Neuron (in vitro differentiated cells): ENCODE data around the gene TSPAN31.
"Not testable (repeated sequence)": the region's sequence is repeated elsewhere in the genome, so short reads cannot be mapped to it uniquely, and the experiment has no call there.

ENCODE experiments used
- H2AFZ ChIP-seq: one replicate; pipeline ENCODE4 v1.6.1; 2013; ENCODE audit warnings: low read depth, mild to moderate bottlenecking, inconsistent platforms, low read length, moderate library complexity
- H3K27me3 ChIP-seq: one replicate; pipeline ENCODE4 v1.6.1; 2013; ENCODE audit warnings: low read length; ENCODE audit not compliant: insufficient read depth
- H3K36me3 ChIP-seq: one replicate; pipeline ENCODE4 v1.6.1; 2013; ENCODE audit warnings: low read length; ENCODE audit not compliant: insufficient read depth
- H3K4me1 ChIP-seq: one replicate; pipeline ENCODE4 v1.6.1; 2013; ENCODE audit warnings: low read length; ENCODE audit not compliant: insufficient read depth
- H3K4me3 ChIP-seq: 2 replicates; pipeline ENCODE4 v1.5.1; 2013; ENCODE audit warnings: mild to moderate bottlenecking, low read length, moderate library complexity
- H3K9me3 ChIP-seq: one replicate; pipeline ENCODE4 v1.6.1; 2013; ENCODE audit warnings: low read length

Gene TSPAN31

GRCh38 chr12:57766464-57767304 is 21.8 kb downstream of the TSPAN31 start, which contains the start of gene CYP27B1:
TSS of gene CYP27B1 (minus strand) at chr12:57767078. CDS start at chr12:57767041, 37 bp downstream.
- no peaks in the 10 kb centered on the region for H3K27me3 ChIP-seq
- no peak within 1 kb of the TSS for H2AFZ ChIP-seq
- peaks cover 22% of the 10 kb centered on the region for H3K36me3 ChIP-seq
- no peak within 1 kb of the TSS for H3K4me3 ChIP-seq
- no peaks in the 10 kb centered on the region for H3K9me3 ChIP-seq
- H3K4me1 ChIP-seq = peaks cover 7% of the 10 kb centered on the region

- no peaks in the 10 kb centered on the region for H3K9me3 ChIP-seq
- peaks cover 7% of the 10 kb centered on the region for H3K4me1 ChIP-seq
- no peak overlapping the region for H3K4me3 ChIP-seq
- no peak overlapping the region for H2AFZ ChIP-seq
- no peaks in the 10 kb centered on the region for H3K27me3 ChIP-seq
- peaks cover 22% of the 10 kb centered on the region for H3K36me3 ChIP-seq
These were observed 22.5 kb downstream of the TSPAN31 start for GRCh38 chr12:57767305-57767698.

- H3K27me3 ChIP-seq = no peaks in the 10 kb centered on the region
- H2AFZ ChIP-seq = no peak overlapping the region
- peaks cover 9% of the 10 kb centered on the region for H3K4me1 ChIP-seq
- H3K36me3 ChIP-seq = peaks cover 20% of the 10 kb centered on the region
- no peaks in the 10 kb centered on the region for H3K9me3 ChIP-seq
- H3K4me3 ChIP-seq = no peak overlapping the region
These were observed 23.0 kb downstream of the TSPAN31 start for GRCh38 chr12:57767876-57768275.

- Histone ChIP-seq H3K4me3 (no peak overlapping the region), H2AFZ (no peak overlapping the region), H3K36me3 (peaks cover 20% of the 10 kb centered on the region), H3K4me1 (peaks cover 12% of the 10 kb centered on the region), H3K9me3 (no peaks in the 10 kb centered on the region), H3K27me3 (no peaks in the 10 kb centered on the region)
These were observed 24.8 kb downstream of the TSPAN31 start for GRCh38 chr12:57769594-57769993.

- Histone ChIP-seq H3K4me3 (peak overlapping the region; percentile 63), H3K36me3 (peaks cover 22% of the 10 kb centered on the region), H3K27me3 (no peaks in the 10 kb centered on the region), H3K4me1 (peaks cover 12% of the 10 kb centered on the region), H2AFZ (no peak overlapping the region), H3K9me3 (no peaks in the 10 kb centered on the region)
These were observed 25.9 kb downstream of the TSPAN31 start for GRCh38 chr12:57770734-57771133.

GRCh38 chr12:57771236-57771872 is 26.5 kb downstream of the TSPAN31 start:
- H3K27me3 ChIP-seq = no peaks in the 10 kb centered on the region
- H3K4me3 ChIP-seq = peak overlapping the region; percentile 63
- peaks cover 12% of the 10 kb centered on the region for H3K4me1 ChIP-seq
- H3K9me3 ChIP-seq = no peaks in the 10 kb centered on the region
- H2AFZ ChIP-seq = peak overlapping the region; percentile 28
- H3K36me3 ChIP-seq = peaks cover 22% of the 10 kb centered on the region

GRCh38 chr12:57771873-57772428 is 27.1 kb downstream of the TSPAN31 start, which contains the start of gene METTL1:
TSS of gene METTL1 (minus strand) at chr12:57772105. CDS start at chr12:57772083, 22 bp downstream.
- Histone ChIP-seq H3K27me3 (no peaks in the 10 kb centered on the region), H3K9me3 (no peaks in the 10 kb centered on the region), H3K4me3 (peak within 1 kb of the TSS; percentile 63), H3K4me1 (peaks cover 12% of the 10 kb centered on the region), H2AFZ (peak within 1 kb of the TSS; percentile 95), H3K36me3 (peaks cover 22% of the 10 kb centered on the region)

GRCh38 chr12:57772429-57773322 is 27.8 kb downstream of the TSPAN31 start, which contains the start of gene EEF1AKMT3:
TSS of gene EEF1AKMT3 (plus strand) at chr12:57772614. CDS start at chr12:57772725, 111 bp downstream.
- H3K4me3 ChIP-seq = peak within 1 kb of the TSS; percentile 63
- H3K36me3 ChIP-seq = peaks cover 22% of the 10 kb centered on the region
- no peaks in the 10 kb centered on the region for H3K9me3 ChIP-seq
- peaks cover 12% of the 10 kb centered on the region for H3K4me1 ChIP-seq
- no peaks in the 10 kb centered on the region for H3K27me3 ChIP-seq
- peak within 1 kb of the TSS; percentile 95 for H2AFZ ChIP-seq

GRCh38 chr12:57774634-57775033 is 29.8 kb downstream of the TSPAN31 start:
- not testable (repeated sequence) for H3K4me3 ChIP-seq, H3K27me3 ChIP-seq, H3K36me3 ChIP-seq, H2AFZ ChIP-seq, H3K9me3 ChIP-seq
- peaks cover 12% of the 10 kb centered on the region for H3K4me1 ChIP-seq

- H3K9me3 ChIP-seq = no peaks in the 10 kb centered on the region
- H3K4me1 ChIP-seq = peaks cover 12% of the 10 kb centered on the region
- H2AFZ ChIP-seq = no peak overlapping the region
- peaks cover 8% of the 10 kb centered on the region for H3K36me3 ChIP-seq
- no peak overlapping the region for H3K4me3 ChIP-seq
- no peaks in the 10 kb centered on the region for H3K27me3 ChIP-seq
These were observed 30.2 kb downstream of the TSPAN31 start for GRCh38 chr12:57775044-57775443.

GRCh38 chr12:57775563-57776246 is 30.9 kb downstream of the TSPAN31 start:
- H3K4me1 ChIP-seq = peaks cover 12% of the 10 kb centered on the region
- H2AFZ ChIP-seq = no peak overlapping the region
- H3K27me3 ChIP-seq = no peaks in the 10 kb centered on the region

GRCh38 chr12:57776247-57776587 is 31.4 kb downstream of the TSPAN31 start:
- H2AFZ ChIP-seq = no peak overlapping the region

More at GRCh38 chr12:57775563-57776246, 30.9 kb downstream of the TSPAN31 start:
- Histone ChIP-seq H3K9me3 (no peaks in the 10 kb centered on the region), H3K36me3 (peaks cover 6% of the 10 kb centered on the region), H3K4me3 (no peak overlapping the region)

More at GRCh38 chr12:57776247-57776587, 31.4 kb downstream of the TSPAN31 start:
- Histone ChIP-seq H3K9me3 (no peaks in the 10 kb centered on the region), H3K36me3 (peaks cover 6% of the 10 kb centered on the region), H3K4me1 (peaks cover 8% of the 10 kb centered on the region), H3K27me3 (no peaks in the 10 kb centered on the region), H3K4me3 (no peak overlapping the region)
